22Rv1 (cell line): ENCODE measurements around the gene PRKAG3.

Source experiments
- H3K27ac ChIP-seq: fragments of 450-650 bp; 2 replicates; pipeline ENCODE4 v1.5.1; 2017
- ZFX ChIP-seq: fragments of 450-650 bp; IDR thresholded peaks from 2 replicates; pipeline ENCODE4 v1.6.1; 2017; ENCODE audit warnings: antibody characterized with exemption, borderline replicate concordance
- TF ChIP-seq, protein P1 (sequence below): fragments of 450-650 bp; IDR thresholded peaks from 2 replicates; pipeline ENCODE4 v1.5.1; 2017; ENCODE audit warnings: mild to moderate bottlenecking

The PRKAG3 gene

DNA sequence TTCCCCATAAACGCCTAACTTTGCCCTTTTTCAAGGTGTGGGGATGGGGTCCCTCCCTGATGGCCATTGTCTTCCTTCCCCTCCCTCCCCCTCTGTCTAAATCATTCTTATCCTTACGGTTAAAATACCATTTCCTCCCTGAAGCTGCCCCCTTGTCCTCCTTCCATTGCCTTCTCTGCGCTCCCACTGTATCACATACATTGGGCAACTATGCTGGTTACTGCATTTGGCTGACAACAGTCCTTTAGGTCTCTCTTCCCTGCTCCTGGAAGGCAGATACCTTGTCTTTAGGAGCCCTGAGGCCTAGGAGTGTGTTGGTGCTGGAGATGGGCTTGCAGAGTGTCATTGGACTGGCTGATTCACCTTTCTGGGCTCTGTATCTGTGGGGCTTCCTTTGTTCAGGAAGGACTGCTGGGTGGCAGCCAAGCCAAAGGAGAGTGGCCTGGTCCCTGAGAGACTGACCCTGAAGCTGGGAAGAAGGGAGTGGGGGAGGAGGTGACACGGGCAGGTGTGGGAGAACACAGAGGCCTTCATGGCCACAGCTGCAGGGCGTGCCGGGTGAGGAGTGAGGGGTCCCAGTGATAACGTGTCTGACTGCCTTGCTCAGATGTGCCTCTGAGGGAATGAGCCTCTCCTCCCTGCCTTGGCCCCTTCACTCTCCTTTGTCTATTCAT, 30.2 kb upstream of the PRKAG3 start:
- TF ChIP-seq, protein P1, sequence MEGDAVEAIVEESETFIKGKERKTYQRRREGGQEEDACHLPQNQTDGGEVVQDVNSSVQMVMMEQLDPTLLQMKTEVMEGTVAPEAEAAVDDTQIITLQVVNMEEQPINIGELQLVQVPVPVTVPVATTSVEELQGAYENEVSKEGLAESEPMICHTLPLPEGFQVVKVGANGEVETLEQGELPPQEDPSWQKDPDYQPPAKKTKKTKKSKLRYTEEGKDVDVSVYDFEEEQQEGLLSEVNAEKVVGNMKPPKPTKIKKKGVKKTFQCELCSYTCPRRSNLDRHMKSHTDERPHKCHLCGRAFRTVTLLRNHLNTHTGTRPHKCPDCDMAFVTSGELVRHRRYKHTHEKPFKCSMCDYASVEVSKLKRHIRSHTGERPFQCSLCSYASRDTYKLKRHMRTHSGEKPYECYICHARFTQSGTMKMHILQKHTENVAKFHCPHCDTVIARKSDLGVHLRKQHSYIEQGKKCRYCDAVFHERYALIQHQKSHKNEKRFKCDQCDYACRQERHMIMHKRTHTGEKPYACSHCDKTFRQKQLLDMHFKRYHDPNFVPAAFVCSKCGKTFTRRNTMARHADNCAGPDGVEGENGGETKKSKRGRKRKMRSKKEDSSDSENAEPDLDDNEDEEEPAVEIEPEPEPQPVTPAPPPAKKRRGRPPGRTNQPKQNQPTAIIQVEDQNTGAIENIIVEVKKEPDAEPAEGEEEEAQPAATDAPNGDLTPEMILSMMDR: no peak
- TF ChIP-seq ZFX: no peak
- no peak overlapping the region for H3K27ac ChIP-seq

DNA sequence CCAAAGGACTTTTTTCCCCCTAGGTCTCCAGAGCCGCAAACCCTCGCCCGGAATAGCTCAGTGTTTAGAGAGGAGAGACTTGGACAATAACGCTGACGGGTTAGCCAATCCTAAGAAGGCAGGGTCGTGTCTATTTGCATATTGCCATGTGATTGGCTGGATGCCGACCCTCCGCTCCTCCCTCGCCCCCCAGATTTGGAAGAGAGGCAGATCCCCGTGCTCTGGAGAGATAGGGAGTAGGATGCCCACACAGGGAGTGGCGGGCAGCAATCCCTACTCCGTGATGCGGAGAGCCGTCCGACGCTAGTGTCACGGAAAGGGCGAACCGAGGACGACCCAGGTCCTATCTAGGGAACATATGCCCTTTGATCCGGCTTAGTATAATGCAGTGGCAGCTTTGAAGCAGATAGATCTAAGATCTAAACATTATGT, 29.4 kb upstream of the PRKAG3 start:
- TF ChIP-seq, protein P1: no peak
- TF ChIP-seq ZFX: no peak
- H3K27ac ChIP-seq: no peak overlapping the region

DNA sequence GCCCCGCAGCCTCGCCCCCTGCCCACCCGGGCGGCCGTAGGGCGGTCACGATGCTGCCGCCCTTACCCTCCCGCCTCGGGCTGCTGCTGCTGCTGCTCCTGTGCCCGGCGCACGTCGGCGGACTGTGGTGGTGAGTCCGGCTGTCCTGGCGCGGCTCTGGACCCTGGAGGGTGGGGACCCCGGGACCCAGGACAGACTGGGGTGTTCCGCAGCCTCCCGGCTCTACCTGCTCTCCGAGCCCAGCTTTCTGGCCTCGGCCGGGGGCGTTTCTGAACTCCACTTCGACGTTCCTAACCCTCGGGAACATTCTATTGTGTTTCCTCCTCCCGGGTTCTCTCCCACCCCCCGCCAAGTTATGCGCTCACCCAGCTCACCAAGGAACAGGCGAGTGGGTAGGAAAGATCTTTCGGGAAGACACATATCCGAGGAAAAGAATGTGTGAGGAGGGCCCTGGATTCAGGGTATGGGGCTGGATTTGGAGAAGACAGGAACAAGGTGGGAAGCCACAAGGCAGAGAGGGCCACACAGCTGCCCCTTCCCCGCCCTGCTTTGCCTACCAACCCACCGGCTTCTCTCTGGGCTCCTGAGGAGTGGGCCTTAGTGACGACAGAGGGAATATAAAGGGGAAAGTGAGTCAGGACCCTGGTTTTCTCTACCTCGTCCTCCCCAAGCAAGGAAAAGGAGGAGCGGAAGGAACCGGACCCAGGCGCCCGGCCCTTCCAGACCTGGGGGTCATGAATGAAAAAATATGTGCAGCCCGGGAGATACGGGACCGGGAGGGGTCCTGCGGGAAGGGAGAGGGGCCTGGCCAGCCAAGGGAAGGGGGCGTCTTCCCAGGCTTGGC, 28.6 kb upstream of the PRKAG3 start:
- TF ChIP-seq, protein P1: no peak
- TF ChIP-seq ZFX: no peak
- H3K27ac ChIP-seq: no peak overlapping the region

DNA sequence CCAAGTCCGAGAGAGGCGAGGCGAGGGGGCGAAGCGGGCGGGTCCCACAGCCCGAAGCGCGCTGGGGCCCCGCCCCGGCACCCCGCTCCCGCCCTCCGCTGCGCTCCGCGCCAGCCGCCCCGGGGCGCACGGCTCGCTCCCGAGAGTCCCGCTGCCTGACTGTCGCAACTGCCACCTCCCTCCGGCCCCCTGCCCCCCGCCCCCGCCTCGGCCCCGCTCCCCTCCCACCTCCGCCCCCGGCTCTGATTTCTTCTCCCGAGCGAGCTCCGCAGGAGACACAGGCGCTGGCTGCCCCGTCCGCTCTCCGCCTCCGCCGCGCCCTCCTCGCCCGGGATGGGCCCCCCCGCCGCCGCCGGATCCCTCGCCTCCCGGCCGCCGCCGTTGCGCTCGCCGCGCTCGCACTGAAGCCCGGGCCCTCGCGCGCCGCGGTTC, 28.0 kb upstream of the PRKAG3 start, which contains the start of gene WNT6:
WNT6 (plus strand) TSS at position 250 of the 432 bp plus-strand sequence. CDS start 233 bp downstream, outside the sequence.
- H3K27ac ChIP-seq: no peak within 1 kb of the TSS

DNA sequence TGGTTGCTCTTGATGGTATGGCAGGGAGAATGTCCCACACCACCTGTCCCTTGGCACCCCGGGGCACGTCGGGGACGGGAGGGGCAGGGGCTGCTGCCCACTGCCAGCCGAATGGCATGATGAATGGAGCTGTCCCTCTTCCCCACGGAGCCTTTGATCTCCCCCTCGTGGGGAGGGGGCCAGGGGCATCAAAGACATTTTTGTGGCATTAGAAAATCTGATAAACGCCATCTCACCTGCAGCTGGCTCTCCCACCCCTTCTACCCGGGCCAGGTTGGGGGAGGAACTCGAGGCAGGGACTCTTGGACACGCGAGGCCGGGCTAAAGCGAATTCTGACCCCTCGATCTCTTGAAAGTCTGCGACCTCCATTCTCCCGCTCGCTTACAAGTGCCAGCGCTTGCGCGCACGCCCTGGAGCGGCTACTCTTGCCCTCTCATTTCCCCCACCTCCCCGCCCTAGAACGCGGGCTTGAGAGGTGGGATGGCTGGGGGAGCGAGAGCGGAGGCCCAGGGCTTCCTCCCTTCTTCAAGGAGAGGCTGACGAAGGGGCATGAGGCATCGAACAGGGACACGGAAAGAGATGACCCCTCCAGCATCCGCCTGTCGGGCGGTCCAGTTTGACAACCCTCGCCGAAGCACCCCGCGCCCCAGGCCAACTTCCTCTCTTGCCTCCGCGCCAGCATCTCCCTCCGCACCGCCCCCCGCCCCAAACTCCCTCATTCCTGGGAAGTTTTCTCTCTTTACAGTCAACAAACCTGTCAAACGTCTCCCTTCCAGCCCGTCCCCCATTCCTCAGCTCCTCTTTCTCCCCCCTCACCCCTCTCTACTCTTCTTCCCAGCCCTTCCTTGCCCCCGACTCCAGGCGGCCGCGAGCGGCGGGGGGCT, 27.3 kb upstream of the PRKAG3 start:
- no peak for TF ChIP-seq ZFX
- TF ChIP-seq, protein P1: no peak
- H3K27ac ChIP-seq: no peak overlapping the region

More for the DNA sequence above, 28.0 kb upstream of the PRKAG3 start, which contains the start of gene WNT6:
- TF ChIP-seq, protein P1: no peak
- TF ChIP-seq ZFX: no peak

DNA sequence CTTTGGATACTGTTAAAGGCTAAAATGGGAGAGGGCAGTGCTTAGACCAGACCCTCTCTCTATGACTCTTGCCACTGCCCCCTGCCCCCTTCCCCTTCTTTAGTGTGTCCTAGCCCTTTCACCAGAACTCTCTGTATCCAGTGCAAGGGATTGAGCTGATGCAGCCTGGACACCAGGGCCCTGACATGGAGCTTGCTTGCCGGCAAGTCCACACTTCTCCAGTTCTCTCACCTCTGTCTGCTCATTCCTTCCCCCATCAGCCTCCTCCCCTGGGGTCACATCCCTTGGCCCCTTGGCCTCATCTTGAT, 26.5 kb upstream of the PRKAG3 start:
- TF ChIP-seq, protein P1: no peak
- TF ChIP-seq ZFX: no peak
- no peak overlapping the region for H3K27ac ChIP-seq
